Gastrocnemius medialis (tissue), 4 donors: ENCODE results near the gene ARNT2. TPM values are rescaled to one million over a fixed set of nuclear protein-coding genes. Genes with fewer than 3 reads are reported as not detected.

Source experiments
- ATAC-seq, 2 donors: fragments of 150-250 bp; one replicate each; pipeline ENCODE4 v1.9.1; 2016
- DNase-seq, 2 donors: peaks; one replicate each; pipeline ENCODE4 v3.0.0-alpha.2; 2019
- H3K27ac ChIP-seq, 4 donors: fragments of 200-600 bp; sonication (generic); 1 replicate in 1 of 4; 2 replicates in 3 of 4; pipeline ENCODE4 v1.5.1; 2016 to 2018; ENCODE audit warnings: mild to moderate bottlenecking in 2 of 4, moderate library complexity in 1 of 4
- H3K27me3 ChIP-seq, 3 donors: fragments of 200-600 bp; sonication (generic) in 2 of 3; 1 replicate in 1 of 3; 2 replicates in 2 of 3; pipeline versions ENCODE4 v1.5.1 to v1.6.0; 2016 to 2019; ENCODE audit warnings: mild to moderate bottlenecking in 1 of 3, moderate library complexity in 1 of 3
- H3K36me3 ChIP-seq, 2 donors: fragments of 200-600 bp; sonication (generic) in 1 of 2; one replicate each; pipeline ENCODE4 v1.5.1; 2017 to 2018
- H3K4me1 ChIP-seq, 2 donors: fragments of 200-600 bp; sonication (generic) in 1 of 2; one replicate each; pipeline ENCODE4 v1.5.1; 2016 to 2017; ENCODE audit warnings: mild to moderate bottlenecking in 2 of 2
- H3K4me3 ChIP-seq, 4 donors: fragments of 200-600 bp; sonication (generic) in 3 of 4; 1 replicate in 1 of 4; 2 replicates in 3 of 4; pipeline ENCODE4 v1.5.1; 2016 to 2019; ENCODE audit warnings: mild to moderate bottlenecking in 2 of 4
- H3K9me3 ChIP-seq, 3 donors: fragments of 200-600 bp; sonication (generic) in 2 of 3; 1 replicate in 1 of 3; 2 replicates in 2 of 3; pipeline ENCODE4 v1.5.1; 2016 to 2019
- POLR2A ChIP-seq, 2 donors: fragments of 450-650 bp; IDR thresholded peaks; one replicate each; pipeline ENCODE4 v1.6.1; 2017; ENCODE audit warnings: antibody characterized with exemption in 2 of 2, mild to moderate bottlenecking in 2 of 2, moderate library complexity in 2 of 2
- in situ Hi-C, 4 donors: fragments of 200-750 bp; cut with MboI; loops; one replicate each; pipeline versions ENCODE4 v1.15.0 to v1.8.0; 2017; ENCODE audit warnings: low sequenced_read_pairs in 4 of 4
- intact Hi-C: fragments of 100-400 bp; cut with DNase I; formaldehyde crosslinking; loops from one replicate; pipeline ENCODE4 v1.15.1; 2023; ENCODE audit warnings: low total_unique reads
- total RNA-seq, 4 donors: library from RNA; depleted of rRNA; stranded (reverse); fragments of >200 nt; gene quantifications; one replicate each; pipeline versions ENCODE4 v1.1.0 to v1.2.3, GENCODE V29; 2016
- TF ChIP-seq, protein P1 (sequence below), 5 experiments: fragments of 450-650 bp in 3 of 5; fragments of 200-600 bp in 2 of 5; sonication (generic) in 2 of 5; IDR thresholded peaks in 4 of 5; conservative IDR thresholded peaks in 1 of 5; 1 replicate in 4 of 5; 2 replicates in 1 of 5; pipeline ENCODE4 v1.5.1; 2016 to 2019; ENCODE audit warnings: antibody characterized with exemption in 5 of 5, mild to moderate bottlenecking in 3 of 5, moderate library complexity in 3 of 5

Gene ARNT2
- total RNA-seq, 4 donors from 2014 or later: 4.1 to 23.5 (median 6.6) TPM

DNA sequence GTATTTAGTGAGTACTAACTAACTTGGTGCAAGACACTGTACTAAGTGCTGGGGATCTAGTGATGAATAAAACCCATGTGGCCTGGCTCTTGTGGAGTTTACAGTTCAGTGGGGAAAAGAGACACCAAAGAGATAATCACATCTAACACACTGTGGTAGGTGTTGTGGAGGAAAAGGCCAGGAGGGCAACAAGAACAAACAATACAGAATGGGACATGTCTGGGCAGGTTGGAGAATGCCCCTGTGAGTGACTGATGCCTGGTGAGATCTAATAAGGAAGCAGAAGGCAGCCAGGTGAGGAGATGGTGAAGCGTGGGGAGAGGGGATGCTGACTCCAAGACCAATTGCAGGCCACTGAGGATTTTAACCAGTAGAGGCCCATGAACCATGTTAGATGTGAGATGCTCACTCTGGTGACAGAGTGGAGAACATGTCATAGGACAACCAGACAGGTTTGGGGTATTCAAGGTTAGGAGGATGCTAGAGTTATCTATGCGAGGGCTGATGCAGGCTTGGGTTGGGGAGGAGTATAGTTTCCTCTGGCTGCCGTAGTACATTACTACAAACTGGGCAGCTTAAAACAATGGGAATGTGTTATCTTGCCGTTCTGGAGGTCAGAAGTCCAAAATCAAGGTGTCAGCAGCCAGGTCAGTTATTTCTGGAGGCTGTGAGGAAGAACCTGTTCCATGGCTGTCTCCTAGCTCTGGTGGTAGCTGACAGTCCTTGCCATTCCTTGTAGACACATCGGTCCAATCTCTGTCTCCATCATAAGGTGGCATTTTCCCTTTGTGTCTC lies 81.4 kb downstream of the ARNT2 start:
- no peak overlapping the region for H3K27ac ChIP-seq
- ATAC-seq (no peak), DNase-seq (no peak)
- in situ Hi-C loops: no loop called here
- intact Hi-C loops: no loop called here
- peaks cover 3 to 7% of the 10 kb centered on the region in 2 donors for H3K4me1 ChIP-seq
- H3K4me3 ChIP-seq: no peak overlapping the region
- no peaks in the 10 kb centered on the region for H3K9me3 ChIP-seq
- H3K27me3 ChIP-seq: no peaks in the 10 kb centered on the region
- H3K36me3 ChIP-seq: no peaks in the 10 kb centered on the region
- no peak for TF ChIP-seq POLR2A (IDR thresholded peaks at IDR 0.05)
- TF ChIP-seq, protein P1, sequence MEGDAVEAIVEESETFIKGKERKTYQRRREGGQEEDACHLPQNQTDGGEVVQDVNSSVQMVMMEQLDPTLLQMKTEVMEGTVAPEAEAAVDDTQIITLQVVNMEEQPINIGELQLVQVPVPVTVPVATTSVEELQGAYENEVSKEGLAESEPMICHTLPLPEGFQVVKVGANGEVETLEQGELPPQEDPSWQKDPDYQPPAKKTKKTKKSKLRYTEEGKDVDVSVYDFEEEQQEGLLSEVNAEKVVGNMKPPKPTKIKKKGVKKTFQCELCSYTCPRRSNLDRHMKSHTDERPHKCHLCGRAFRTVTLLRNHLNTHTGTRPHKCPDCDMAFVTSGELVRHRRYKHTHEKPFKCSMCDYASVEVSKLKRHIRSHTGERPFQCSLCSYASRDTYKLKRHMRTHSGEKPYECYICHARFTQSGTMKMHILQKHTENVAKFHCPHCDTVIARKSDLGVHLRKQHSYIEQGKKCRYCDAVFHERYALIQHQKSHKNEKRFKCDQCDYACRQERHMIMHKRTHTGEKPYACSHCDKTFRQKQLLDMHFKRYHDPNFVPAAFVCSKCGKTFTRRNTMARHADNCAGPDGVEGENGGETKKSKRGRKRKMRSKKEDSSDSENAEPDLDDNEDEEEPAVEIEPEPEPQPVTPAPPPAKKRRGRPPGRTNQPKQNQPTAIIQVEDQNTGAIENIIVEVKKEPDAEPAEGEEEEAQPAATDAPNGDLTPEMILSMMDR (IDR thresholded peaks at IDR 0.05 in 4 of 5, conservative IDR thresholded peaks at IDR 0.05 in 1 of 5): no peak

DNA sequence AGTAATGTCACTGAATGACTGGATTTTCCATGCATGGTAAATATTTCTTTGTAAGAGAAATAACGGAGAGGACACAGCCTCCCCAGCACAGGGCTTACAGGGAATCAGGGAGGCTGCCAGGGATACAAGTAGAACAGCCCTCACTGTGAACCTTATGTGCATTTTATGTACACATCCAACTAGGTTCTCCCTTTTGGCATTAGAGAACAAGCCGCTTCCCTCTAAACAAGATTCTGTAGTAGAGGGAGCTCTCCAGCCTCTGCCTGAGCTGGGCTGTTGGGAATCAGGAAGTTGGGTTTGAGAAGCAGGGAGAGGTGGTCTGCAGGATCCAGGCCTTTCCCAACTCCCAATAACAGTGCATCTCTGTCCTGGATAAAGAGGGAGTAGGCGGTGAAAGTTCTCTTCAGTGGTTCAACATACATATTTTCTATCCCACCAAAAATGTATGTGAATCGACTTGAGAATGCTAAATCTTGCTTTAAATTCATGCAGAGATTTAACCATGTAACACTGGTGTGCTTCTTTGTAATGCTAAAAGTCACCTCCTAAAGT lies 83.7 kb downstream of the ARNT2 start:
- in situ Hi-C loops (no loop called here), intact Hi-C loops (no loop called here)
- no peak for ATAC-seq
- H3K9me3 ChIP-seq: no peaks in the 10 kb centered on the region
- H3K27me3 ChIP-seq: no peaks in the 10 kb centered on the region
- H3K36me3 ChIP-seq: no peaks in the 10 kb centered on the region
- DNase-seq: no peak
- H3K4me3 ChIP-seq: no peak overlapping the region
- no peak overlapping the region for H3K27ac ChIP-seq
- H3K4me1 ChIP-seq: no peaks in the 10 kb centered on the region
- TF ChIP-seq, protein P1 (IDR thresholded peaks at IDR 0.05 in 4 of 5, conservative IDR thresholded peaks at IDR 0.05 in 1 of 5): no peak
- TF ChIP-seq POLR2A (IDR thresholded peaks at IDR 0.05): no peak

DNA sequence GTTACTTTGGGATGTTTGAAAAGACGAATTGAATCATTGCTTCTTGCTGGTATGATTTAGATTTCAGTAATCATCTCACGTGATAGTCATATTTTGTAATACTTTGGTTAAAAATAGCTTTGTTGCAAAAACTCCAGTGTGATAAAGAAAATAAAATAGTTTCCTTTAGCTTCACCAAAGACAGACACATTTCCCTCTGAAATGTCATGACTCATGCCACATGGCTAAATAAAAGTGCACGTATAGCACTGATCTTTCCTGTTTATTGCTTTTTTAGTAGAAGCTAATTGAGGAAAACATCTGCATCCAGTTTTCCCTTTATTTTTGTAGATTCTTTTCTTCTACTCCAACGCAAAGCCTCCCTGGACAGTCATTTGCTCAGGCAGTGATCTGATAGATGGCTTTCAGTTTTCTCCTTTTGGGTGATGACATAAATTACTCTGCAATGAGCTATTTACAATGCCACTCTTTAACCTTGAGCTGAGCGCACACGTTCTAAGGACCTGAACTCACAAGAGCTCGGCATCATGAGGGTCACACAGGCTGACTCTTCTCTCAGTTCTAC lies 84.9 kb downstream of the ARNT2 start:
- DNase-seq (no peak), ATAC-seq (peak; percentile 55 to 60)
- in situ Hi-C loops (no loop called here), intact Hi-C loops (no loop called here)
- TF ChIP-seq, protein P1 (IDR thresholded peaks at IDR 0.05 in 4 of 5, conservative IDR thresholded peaks at IDR 0.05 in 1 of 5): no peak
- TF ChIP-seq POLR2A (IDR thresholded peaks at IDR 0.05): no peak
- H3K9me3 ChIP-seq: no peaks in the 10 kb centered on the region
- no peaks in the 10 kb centered on the region for H3K4me1 ChIP-seq
- no peaks in the 10 kb centered on the region for H3K36me3 ChIP-seq
- H3K4me3 ChIP-seq: no peak overlapping the region
- peak overlapping the region in 2 of 4 donors; percentile 33 to 44 for H3K27ac ChIP-seq
- H3K27me3 ChIP-seq: no peaks in the 10 kb centered on the region

DNA sequence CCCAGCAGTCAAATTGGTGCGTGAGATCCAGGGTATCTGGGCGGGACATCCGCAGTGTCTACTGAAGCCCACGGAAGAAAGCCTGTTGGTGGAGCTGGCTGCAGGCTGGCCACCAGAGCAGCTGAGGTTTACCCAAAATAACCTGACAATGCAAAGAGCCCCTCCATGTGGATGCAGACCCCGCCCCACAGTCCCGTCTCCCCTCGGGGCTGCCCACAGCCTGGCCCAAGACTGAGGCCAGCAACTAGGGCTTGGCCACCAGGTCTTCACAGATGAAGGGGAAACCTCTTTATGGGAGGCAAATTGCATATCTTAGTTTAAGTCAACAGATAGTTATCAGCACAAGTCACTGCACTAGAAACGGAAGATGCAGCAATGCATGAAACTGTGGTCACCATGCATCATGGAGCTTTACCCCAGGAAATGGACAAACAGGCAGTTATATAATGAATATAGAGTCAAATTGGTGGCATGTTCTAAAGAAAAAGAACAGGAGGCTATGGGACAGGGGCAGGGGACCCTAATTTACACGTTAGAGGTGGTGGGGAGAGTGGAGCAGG lies 86.3 kb downstream of the ARNT2 start:
- in situ Hi-C loops (no loop called here), intact Hi-C loops (no loop called here)
- TF ChIP-seq, protein P1 (IDR thresholded peaks at IDR 0.05 in 4 of 5, conservative IDR thresholded peaks at IDR 0.05 in 1 of 5): no peak
- no peak for TF ChIP-seq POLR2A (IDR thresholded peaks at IDR 0.05)
- no peak overlapping the region for H3K27ac ChIP-seq
- no peaks in the 10 kb centered on the region for H3K27me3 ChIP-seq
- no peak for ATAC-seq
- DNase-seq: no peak
- H3K9me3 ChIP-seq: no peaks in the 10 kb centered on the region
- no peaks in the 10 kb centered on the region for H3K4me1 ChIP-seq
- no peaks in the 10 kb centered on the region for H3K36me3 ChIP-seq
- H3K4me3 ChIP-seq: no peak overlapping the region
